Measurements from ENCODE around the gene ZNF783. TPM values are rescaled to one million over a fixed set of nuclear protein-coding genes. Genes with fewer than 3 reads are reported as not detected.

Gene ZNF783
- total RNA-seq, 1 donor from 2014 or later: 22.9 TPM

- H3K36me3 Mint-ChIP-seq (ENCODE audit: unreplicated experiment): peaks cover 1% of the 10 kb centered on the region
- no peaks in the 10 kb centered on the region for H3K27me3 Mint-ChIP-seq (ENCODE audit: unreplicated experiment)
- no peak for DNase-seq
- no peaks in the 10 kb centered on the region for H3K9me3 Mint-ChIP-seq (ENCODE audit: unreplicated experiment)
- TF ChIP-seq CTCF (IDR thresholded peaks at IDR 0.05; ENCODE audit: partially characterized antibody, unreplicated experiment): no peak
- H3K4me1 Mint-ChIP-seq (ENCODE audit: low read depth, unreplicated experiment): no peaks in the 10 kb centered on the region
- no peak overlapping the region for H3K27ac Mint-ChIP-seq (ENCODE audit: unreplicated experiment)
- H3K4me3 Mint-ChIP-seq (ENCODE audit: unreplicated experiment): no peak overlapping the region
Observed at GRCh38 chr7:149304006-149304405, 42.0 kb downstream of the ZNF783 start.

GRCh38 chr7:149306854-149307253 lies 44.9 kb downstream of the ZNF783 start:
- no peak for DNase-seq
- Mint-ChIP-seq H3K27ac (ENCODE audit: unreplicated experiment) (no peak overlapping the region), H3K27me3 (ENCODE audit: unreplicated experiment) (no peaks in the 10 kb centered on the region), H3K4me1 (ENCODE audit: low read depth, unreplicated experiment) (no peaks in the 10 kb centered on the region), H3K9me3 (ENCODE audit: unreplicated experiment) (no peaks in the 10 kb centered on the region), H3K36me3 (ENCODE audit: unreplicated experiment) (no peaks in the 10 kb centered on the region), H3K4me3 (ENCODE audit: unreplicated experiment) (no peak overlapping the region)
- TF ChIP-seq CTCF (IDR thresholded peaks at IDR 0.05; ENCODE audit: partially characterized antibody, unreplicated experiment): no peak

- DNase-seq: no peak
- TF ChIP-seq CTCF (IDR thresholded peaks at IDR 0.05; ENCODE audit: partially characterized antibody, unreplicated experiment): no peak
- Mint-ChIP-seq H3K36me3 (ENCODE audit: unreplicated experiment) (no peaks in the 10 kb centered on the region), H3K27ac (ENCODE audit: unreplicated experiment) (no peak overlapping the region), H3K4me3 (ENCODE audit: unreplicated experiment) (no peak overlapping the region), H3K9me3 (ENCODE audit: unreplicated experiment) (no peaks in the 10 kb centered on the region), H3K4me1 (ENCODE audit: low read depth, unreplicated experiment) (no peaks in the 10 kb centered on the region), H3K27me3 (ENCODE audit: unreplicated experiment) (no peaks in the 10 kb centered on the region)
Observed at GRCh38 chr7:149307775-149308501, 45.9 kb downstream of the ZNF783 start.

- Mint-ChIP-seq H3K27me3 (ENCODE audit: unreplicated experiment) (no peaks in the 10 kb centered on the region), H3K9me3 (ENCODE audit: unreplicated experiment) (no peaks in the 10 kb centered on the region), H3K4me3 (ENCODE audit: unreplicated experiment) (no peak overlapping the region), H3K4me1 (ENCODE audit: low read depth, unreplicated experiment) (no peaks in the 10 kb centered on the region), H3K36me3 (ENCODE audit: unreplicated experiment) (no peaks in the 10 kb centered on the region), H3K27ac (ENCODE audit: unreplicated experiment) (no peak overlapping the region)
- DNase-seq: no peak
- TF ChIP-seq CTCF (IDR thresholded peaks at IDR 0.05; ENCODE audit: partially characterized antibody, unreplicated experiment): peak; percentile 63
Observed at GRCh38 chr7:149310113-149310836, 48.3 kb downstream of the ZNF783 start.

- Mint-ChIP-seq H3K36me3 (ENCODE audit: unreplicated experiment) (no peaks in the 10 kb centered on the region), H3K4me1 (ENCODE audit: low read depth, unreplicated experiment) (no peaks in the 10 kb centered on the region), H3K9me3 (ENCODE audit: unreplicated experiment) (no peaks in the 10 kb centered on the region), H3K27me3 (ENCODE audit: unreplicated experiment) (no peaks in the 10 kb centered on the region), H3K4me3 (ENCODE audit: unreplicated experiment) (no peak overlapping the region), H3K27ac (ENCODE audit: unreplicated experiment) (no peak overlapping the region)
- DNase-seq: no peak
- no peak for TF ChIP-seq CTCF (IDR thresholded peaks at IDR 0.05; ENCODE audit: partially characterized antibody, unreplicated experiment)
Observed at GRCh38 chr7:149310990-149311573, 49.1 kb downstream of the ZNF783 start.
